Stomach (tissue), 4 donors: ENCODE results near the gene FNDC1.

ENCODE experiments used
- CTCF ChIP-seq, 7 experiments: fragments of 450-650 bp in 4 of 7; fragments of 200-600 bp in 3 of 7; sonication (generic) in 3 of 7; IDR thresholded peaks; one replicate each; pipeline ENCODE4 v1.5.1; 2016 to 2019; ENCODE audit warnings: antibody characterized with exemption in 7 of 7, control low read depth in 2 of 7, mild to moderate bottlenecking in 1 of 7
- POLR2A ChIP-seq, 4 donors: fragments of 450-650 bp; IDR thresholded peaks; one replicate each; pipeline ENCODE4 v1.6.1; 2016; ENCODE audit warnings: antibody characterized with exemption in 4 of 4, control low read depth in 2 of 4, mild to moderate bottlenecking in 1 of 4, moderate library complexity in 1 of 4

- no peak for TF ChIP-seq CTCF (IDR thresholded peaks at IDR 0.05)
- no peak for TF ChIP-seq POLR2A (IDR thresholded peaks at IDR 0.05)
Observed at GRCh38 chr6:159184559-159184958, 15.4 kb downstream of the FNDC1 start.
